ENCODE results near the gene EBP.
"Not testable (repeated sequence)": the region's sequence is repeated elsewhere in the genome, so short reads cannot be mapped to it uniquely, and the experiment has no call there.

The EBP gene

GRCh38 chrX:48493890-48494364 lies 27.7 kb upstream of the EBP start:
- no peak for DNase-seq (ENCODE audit: low spot score)

GRCh38 chrX:48496660-48497059 lies 24.9 kb upstream of the EBP start:
- no peak for DNase-seq (ENCODE audit: low spot score)

GRCh38 chrX:48497871-48498270 lies 23.7 kb upstream of the EBP start:
- no peak for DNase-seq (ENCODE audit: low spot score)

GRCh38 chrX:48498374-48498809 lies 23.2 kb upstream of the EBP start:
- DNase-seq (ENCODE audit: low spot score): peak; percentile 63

GRCh38 chrX:48504261-48504660 lies 17.3 kb upstream of the EBP start:
- DNase-seq (ENCODE audit: low spot score): no peak

GRCh38 chrX:48505481-48505880 lies 16.1 kb upstream of the EBP start:
- DNase-seq (ENCODE audit: low spot score): no peak

GRCh38 chrX:48507246-48507645 lies 14.4 kb upstream of the EBP start:
- no peak for DNase-seq (ENCODE audit: low spot score)

- DNase-seq (ENCODE audit: low spot score): peak; percentile 83
These were observed 13.0 kb upstream of the EBP start, which contains the start of gene PORCN for GRCh38 chrX:48508400-48509244. Gene PORCN, plus strand, starts transcription at chrX:48508992. Its CDS starts 829 bp downstream, at chrX:48509821.

GRCh38 chrX:48509245-48509590 lies 12.4 kb upstream of the EBP start:
- no peak for DNase-seq (ENCODE audit: low spot score)

GRCh38 chrX:48509619-48510018 lies 12.0 kb upstream of the EBP start:
- DNase-seq (ENCODE audit: low spot score): no peak

- DNase-seq (ENCODE audit: low spot score): peak; percentile 29
These were observed 10.0 kb upstream of the EBP start for GRCh38 chrX:48511560-48511959.

GRCh38 chrX:48512371-48512935 lies 9.2 kb upstream of the EBP start:
- no peak for DNase-seq (ENCODE audit: low spot score)

GRCh38 chrX:48513670-48514069 lies 7.9 kb upstream of the EBP start:
- no peak for DNase-seq (ENCODE audit: low spot score)

- DNase-seq (ENCODE audit: low spot score): no peak
These were observed 7.3 kb upstream of the EBP start for GRCh38 chrX:48514126-48514806.

GRCh38 chrX:48514868-48515460 lies 6.6 kb upstream of the EBP start:
- no peak for DNase-seq (ENCODE audit: low spot score)

GRCh38 chrX:48515842-48516241 lies 5.8 kb upstream of the EBP start:
- no peak for DNase-seq (ENCODE audit: low spot score)

- no peak for DNase-seq (ENCODE audit: low spot score)
These were observed 5.3 kb upstream of the EBP start for GRCh38 chrX:48516285-48516684.

- DNase-seq (ENCODE audit: low spot score): no peak
These were observed 4.6 kb upstream of the EBP start for GRCh38 chrX:48516987-48517386.

GRCh38 chrX:48519481-48519880 lies 2.1 kb upstream of the EBP start:
- not testable (repeated sequence) for DNase-seq (ENCODE audit: low spot score)

- DNase-seq (ENCODE audit: low spot score): no peak
These were observed 1.2 kb upstream of the EBP start for GRCh38 chrX:48520455-48520854.

- DNase-seq (ENCODE audit: low spot score): no peak
These were observed 644 bp upstream of the EBP start for GRCh38 chrX:48520976-48521352.

GRCh38 chrX:48522291-48522690 lies 683 bp downstream of the EBP start:
- DNase-seq (ENCODE audit: low spot score): no peak

GRCh38 chrX:48523682-48524081 lies 2.1 kb downstream of the EBP start:
- no peak for DNase-seq (ENCODE audit: low spot score)
